ENCODE data around the gene JPH3.

JPH3 gene

GRCh38 chr16:87627542-87628245 is 25.4 kb downstream of the JPH3 start:
- TF ChIP-seq CTCF (IDR thresholded peaks at IDR 0.05; ENCODE audit: insufficient read depth, missing control alignments) = no peak
- no peak for DNase-seq (ENCODE audit: insufficient read length, low spot score)
- no peak for FAIRE-seq

- DNase-seq (ENCODE audit: insufficient read length, low spot score) = no peak
- no peak for TF ChIP-seq CTCF (IDR thresholded peaks at IDR 0.05; ENCODE audit: insufficient read depth, missing control alignments)
- no peak for FAIRE-seq
These were observed 26.1 kb downstream of the JPH3 start for GRCh38 chr16:87628246-87628923.

GRCh38 chr16:87628940-87629339 is 26.6 kb downstream of the JPH3 start:
- no peak for FAIRE-seq

GRCh38 chr16:87631067-87631466 is 28.8 kb downstream of the JPH3 start:
- DNase-seq (ENCODE audit: insufficient read length, low spot score) = no peak
- no peak for FAIRE-seq
- TF ChIP-seq CTCF (IDR thresholded peaks at IDR 0.05; ENCODE audit: insufficient read depth, missing control alignments) = no peak

More at GRCh38 chr16:87628940-87629339, 26.6 kb downstream of the JPH3 start:
- no peak for DNase-seq (ENCODE audit: insufficient read length, low spot score)
- no peak for TF ChIP-seq CTCF (IDR thresholded peaks at IDR 0.05; ENCODE audit: insufficient read depth, missing control alignments)

GRCh38 chr16:87634411-87634810 is 32.1 kb downstream of the JPH3 start:
- DNase-seq (ENCODE audit: insufficient read length, low spot score) (no peak), FAIRE-seq (no peak)
- TF ChIP-seq CTCF (IDR thresholded peaks at IDR 0.05; ENCODE audit: insufficient read depth, missing control alignments) = no peak

GRCh38 chr16:87635541-87636049 is 33.3 kb downstream of the JPH3 start:
- FAIRE-seq (no peak), DNase-seq (ENCODE audit: insufficient read length, low spot score) (no peak)
- peak; percentile 69 for TF ChIP-seq CTCF (IDR thresholded peaks at IDR 0.05; ENCODE audit: insufficient read depth, missing control alignments)

All from D721Med (cell line).